NB4 (cell line): ENCODE data around the gene TMPRSS2.

ENCODE experiments used
- MYC ChIP-seq: IDR thresholded peaks from 2 replicates; pipeline ENCODE4 v1.6.1; 2011; ENCODE audit warnings: low read depth, low read length
- POLR2A ChIP-seq: IDR thresholded peaks from 2 replicates; pipeline ENCODE4 v1.6.1; 2011; ENCODE audit warnings: mild to moderate bottlenecking; ENCODE audit not compliant: insufficient read length; ENCODE audit errors: extremely low read depth
- TF ChIP-seq, protein P1 (sequence below): IDR thresholded peaks from one replicate; pipeline ENCODE4 v1.5.1; 2012; ENCODE audit warnings: low read depth, low read length
- TF ChIP-seq, protein P2 (sequence below): IDR thresholded peaks from 2 replicates; pipeline ENCODE4 v1.6.1; 2011; ENCODE audit warnings: low read depth, low read length

DNA sequence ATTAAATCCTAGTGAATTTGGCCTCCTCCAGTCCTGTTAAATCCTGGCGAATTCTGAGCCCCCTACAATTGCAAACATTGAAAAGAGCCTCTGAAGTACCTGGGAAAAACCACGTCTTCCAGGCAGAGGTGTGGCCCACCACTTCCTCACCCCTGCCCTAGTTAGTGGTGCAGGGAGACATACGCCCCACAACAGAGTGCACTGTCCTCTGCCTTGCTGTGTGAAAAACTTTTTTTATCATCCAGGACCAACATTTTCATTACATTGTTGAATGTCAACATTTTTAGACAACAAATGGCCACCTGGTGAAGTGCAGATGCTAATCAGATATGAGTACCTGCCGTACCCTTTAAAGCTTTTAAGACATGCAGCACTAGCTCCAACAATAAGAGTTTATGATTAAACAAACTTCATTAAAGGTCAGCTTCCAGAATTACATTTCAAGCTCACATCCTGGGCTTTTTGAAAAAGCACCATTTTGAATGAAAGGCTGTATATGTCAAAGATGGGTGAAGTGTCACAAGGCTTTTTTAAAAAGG is 13.6 kb upstream of the TMPRSS2 start:
- TF ChIP-seq, protein P1, sequence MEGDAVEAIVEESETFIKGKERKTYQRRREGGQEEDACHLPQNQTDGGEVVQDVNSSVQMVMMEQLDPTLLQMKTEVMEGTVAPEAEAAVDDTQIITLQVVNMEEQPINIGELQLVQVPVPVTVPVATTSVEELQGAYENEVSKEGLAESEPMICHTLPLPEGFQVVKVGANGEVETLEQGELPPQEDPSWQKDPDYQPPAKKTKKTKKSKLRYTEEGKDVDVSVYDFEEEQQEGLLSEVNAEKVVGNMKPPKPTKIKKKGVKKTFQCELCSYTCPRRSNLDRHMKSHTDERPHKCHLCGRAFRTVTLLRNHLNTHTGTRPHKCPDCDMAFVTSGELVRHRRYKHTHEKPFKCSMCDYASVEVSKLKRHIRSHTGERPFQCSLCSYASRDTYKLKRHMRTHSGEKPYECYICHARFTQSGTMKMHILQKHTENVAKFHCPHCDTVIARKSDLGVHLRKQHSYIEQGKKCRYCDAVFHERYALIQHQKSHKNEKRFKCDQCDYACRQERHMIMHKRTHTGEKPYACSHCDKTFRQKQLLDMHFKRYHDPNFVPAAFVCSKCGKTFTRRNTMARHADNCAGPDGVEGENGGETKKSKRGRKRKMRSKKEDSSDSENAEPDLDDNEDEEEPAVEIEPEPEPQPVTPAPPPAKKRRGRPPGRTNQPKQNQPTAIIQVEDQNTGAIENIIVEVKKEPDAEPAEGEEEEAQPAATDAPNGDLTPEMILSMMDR: no peak
- TF ChIP-seq POLR2A (no peak), MYC (no peak)
- TF ChIP-seq, protein P2, sequence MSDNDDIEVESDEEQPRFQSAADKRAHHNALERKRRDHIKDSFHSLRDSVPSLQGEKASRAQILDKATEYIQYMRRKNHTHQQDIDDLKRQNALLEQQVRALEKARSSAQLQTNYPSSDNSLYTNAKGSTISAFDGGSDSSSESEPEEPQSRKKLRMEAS: no peak
